K562 (cell line): ENCODE measurements around the gene VPS13D. TPM values are rescaled to one million over a fixed set of nuclear protein-coding genes. Genes with fewer than 3 reads are reported as not detected.

Experiments
- CTCF ChIP-seq, 3 experiments: IDR thresholded peaks in 2 of 3; conservative IDR thresholded peaks in 1 of 3; 2 replicates each; pipeline ENCODE4 v1.5.1; 2011 to 2012; ENCODE audit warnings: low read length in 3 of 3, mild to moderate bottlenecking in 3 of 3, control low read depth in 2 of 3, improper control_type of control experiment in 1 of 3, inconsistent platforms in 1 of 3, low read depth in 1 of 3, mixed read lengths in 1 of 3, moderate library complexity in 1 of 3; ENCODE audit not compliant: insufficient read depth in 2 of 3
- ELK3 ChIP-seq: fragments of 450-650 bp; formaldehyde crosslinking; IDR thresholded peaks from 2 replicates; pipeline ENCODE4 v1.4.0; 2020; ENCODE audit warnings: mild to moderate bottlenecking
- FOSL1 ChIP-seq: fragments of 200-800 bp; sonication (Bioruptor generic); conservative IDR thresholded peaks from 2 replicates; pipeline ENCODE4 v1.6.1; 2016; ENCODE audit warnings: missing genetic modification characterization, missing compliant biosample characterization
- FUS ChIP-seq: fragments of 200-400 bp; formaldehyde crosslinking; optimal IDR thresholded peaks from 2 replicates; pipeline ENCODE3; 2017; ENCODE audit warnings: low read depth, low read length
- HIVEP1 ChIP-seq: fragments of 250-450 bp; sonication (Bioruptor Pico); IDR thresholded peaks from 2 replicates; pipeline ENCODE4 v1.4.0; 2020; ENCODE audit warnings: mild to moderate bottlenecking
- MLLT1 ChIP-seq, 2 experiments: fragments of 450-650 bp; IDR thresholded peaks; 2 replicates each; pipeline ENCODE4 v1.6.1; 2016
- MXI1 ChIP-seq: IDR thresholded peaks from 2 replicates; pipeline ENCODE4 v1.6.1; 2011; ENCODE audit warnings: low read depth, mild to moderate bottlenecking, improper control_type of control experiment, low read length
- PHB2 ChIP-seq: fragments of 450-650 bp; IDR thresholded peaks from 2 replicates; pipeline ENCODE4 v1.6.1; 2017; ENCODE audit warnings: low read depth
- PURB ChIP-seq: sonication (generic); formaldehyde crosslinking; IDR thresholded peaks from 2 replicates; pipeline ENCODE4 v1.9.0; 2021; ENCODE audit warnings: low read depth, mild to moderate bottlenecking, missing genetic modification reagents
- RBM39 ChIP-seq: fragments of 200-400 bp; formaldehyde crosslinking; optimal IDR thresholded peaks from 2 replicates; pipeline ENCODE3; 2018; ENCODE audit warnings: low read depth, low read length
- SMARCB1 ChIP-seq: IDR thresholded peaks from 2 replicates; pipeline ENCODE4 v1.6.1; 2011; ENCODE audit warnings: improper control_type of control experiment, low read depth; ENCODE audit not compliant: insufficient read length
- SP1 ChIP-seq: sonication (generic); formaldehyde crosslinking; IDR thresholded peaks from 2 replicates; pipeline ENCODE4 v1.8.1; 2022; ENCODE audit warnings: mild to moderate bottlenecking, missing genetic modification reagents
- ZBTB11 ChIP-seq, 3 experiments: fragments of 200-800 bp in 1 of 3; fragments of 250-450 bp in 1 of 3; fragments of 450-650 bp in 1 of 3; sonication (Bioruptor Pico) in 1 of 3; sonication (Bioruptor generic) in 1 of 3; formaldehyde crosslinking in 1 of 3; IDR thresholded peaks; 2 replicates each; pipeline versions ENCODE4 v1.6.1 to v1.8.0; 2016 to 2022; ENCODE audit warnings: mild to moderate bottlenecking in 2 of 3, missing genetic modification characterization in 2 of 3, missing compliant biosample characterization in 1 of 3, moderate library complexity in 1 of 3
- ZBTB43 ChIP-seq: sonication (generic); formaldehyde crosslinking; IDR thresholded peaks from 2 replicates; pipeline ENCODE4 v1.8.0; 2023; ENCODE audit warnings: mild to moderate bottlenecking, missing genetic modification reagents
- ZNF224 ChIP-seq: sonication (generic); formaldehyde crosslinking; IDR thresholded peaks from 2 replicates; pipeline ENCODE4 v1.8.0; 2022; ENCODE audit warnings: mild to moderate bottlenecking, missing genetic modification reagents
- ZNF263 ChIP-seq: sonication (generic); formaldehyde crosslinking; IDR thresholded peaks from 2 replicates; pipeline ENCODE4 v1.8.0; 2022; ENCODE audit warnings: mild to moderate bottlenecking, missing genetic modification reagents, borderline replicate concordance
- ZNF274 ChIP-seq: IDR thresholded peaks from 2 replicates; pipeline ENCODE4 v1.6.1; 2011; ENCODE audit warnings: low read depth, mild to moderate bottlenecking, low read length, moderate library complexity, borderline replicate concordance
- ZNF444 ChIP-seq: fragments of 250-450 bp; sonication (Bioruptor Pico); IDR thresholded peaks from 2 replicates; pipeline ENCODE4 v1.4.0; 2020; ENCODE audit warnings: mild to moderate bottlenecking, moderate library complexity
- polyA plus RNA-seq, 8 experiments: library from polyadenylated mRNA; depleted of rRNA in 4 of 8; stranded (reverse) in 5 of 8; unstranded in 3 of 8; fragments of >200 nt; fragmentation: Nextera tagmentation in 2 of 8; fragmentation: Illumina TruSeq in 1 of 8; extraction: Ambion mirVana in 2 of 8; extraction: Trizol in 1 of 8; gene quantifications; 2 replicates each; pipeline versions ENCODE4 v1.2.1 to v1.2.3, GENCODE V29; 2011 to 2014; ENCODE audit warnings: inconsistent platforms in 1 of 8, missing spikeins in 1 of 8
- total RNA-seq, 7 experiments: library from RNA; depleted of rRNA in 6 of 7; stranded (reverse); fragments of >200 nt in 6 of 7; fragmentation: Illumina TruSeq in 2 of 7; extraction: Trizol in 2 of 7; gene quantifications; 2 replicates each; pipeline versions ENCODE4 v1.2.1 to v1.2.3, GENCODE V29; 2011 to 2021; ENCODE audit warnings: low replicate concordance in 1 of 7

Gene VPS13D
- total and polyA plus RNA-seq, 9 of the 15 experiments (the other 6 are each of a cell fraction or from before 2014, with no cell fraction given), result 6.1 to 51.5 (median 38.5) TPM

GRCh38 chr1:12477936-12478611 is 248.2 kb downstream of the VPS13D start (continued):
- no peak for TF ChIP-seq CTCF (IDR thresholded peaks at IDR 0.05 in 2 of 3, conservative IDR thresholded peaks at IDR 0.05 in 1 of 3; ENCODE audit: insufficient read depth in 2 of 3, low read depth in 1 of 3, low read length in 3 of 3)
- no peak for TF ChIP-seq PHB2
- TF ChIP-seq MXI1, result peak; percentile 66; the same call in 1 of the 2 replicates
- no peak for TF ChIP-seq HIVEP1 (CRISPR knock-in tag)
- no peak for TF ChIP-seq PURB (CRISPR knock-in tag)
- TF ChIP-seq SMARCB1, result peak; percentile 89
- no peak for TF ChIP-seq RBM39
- no peak for TF ChIP-seq ZNF444
- no peak for TF ChIP-seq ZNF274
- TF ChIP-seq SP1, result peak; percentile 85
- TF ChIP-seq ZBTB11 (CRISPR knock-in tag; IDR thresholded peaks at IDR 0.05), result peak in 1 of 3 experiments; percentile 77; a peak in 1 of 6 replicates
- TF ChIP-seq MLLT1 (IDR thresholded peaks at IDR 0.05), result peak; percentile 14 to 99; a peak in 3 of 4 replicates
- TF ChIP-seq FUS, result no peak
- TF ChIP-seq FOSL1 (tag), result peak; percentile 84
- TF ChIP-seq ZNF263 (CRISPR knock-in tag), result no peak; the same call in 1 of the 2 replicates
- TF ChIP-seq ELK3 (CRISPR knock-in tag), result no peak
- 0 out of 2 replicates have a peak, but pooled peaks have one; percentile 24 for TF ChIP-seq ZNF224 (CRISPR knock-in tag)
- no peak; the same call in 1 of the 2 replicates for TF ChIP-seq ZBTB43 (CRISPR knock-in tag)
